GM21423 (cell line): ENCODE results near the gene DTNB.

Source experiments
- ATAC-seq: cut with Tn5 transposase; IDR thresholded peaks from one replicate; pipeline ENCODE4 v1.9.1; 2021; ENCODE audit warnings: mild to moderate bottlenecking, moderate library complexity; ENCODE audit not compliant: unreplicated experiment

The DTNB gene

GRCh38 chr2:25375371-25375988 is 297.9 kb downstream of the DTNB start:
- ATAC-seq = no peak

GRCh38 chr2:25374827-25375226 is 298.6 kb downstream of the DTNB start:
- no peak for ATAC-seq

GRCh38 chr2:25374411-25374810 is 299.0 kb downstream of the DTNB start:
- no peak for ATAC-seq

GRCh38 chr2:25373269-25373981 is 300.0 kb downstream of the DTNB start:
- no peak for ATAC-seq

GRCh38 chr2:25372405-25373268 is 300.7 kb downstream of the DTNB start:
- ATAC-seq = no peak

GRCh38 chr2:25371253-25372241 is 301.8 kb downstream of the DTNB start:
- no peak for ATAC-seq

- no peak for ATAC-seq
Observed at GRCh38 chr2:25369876-25370275, 303.5 kb downstream of the DTNB start.

- no peak for ATAC-seq
Observed at GRCh38 chr2:25369439-25369838, 303.9 kb downstream of the DTNB start.

GRCh38 chr2:25368660-25369059 is 304.7 kb downstream of the DTNB start:
- ATAC-seq = no peak

GRCh38 chr2:25367296-25367695 is 306.1 kb downstream of the DTNB start:
- no peak for ATAC-seq

GRCh38 chr2:25366629-25367028 is 306.7 kb downstream of the DTNB start:
- no peak for ATAC-seq

- ATAC-seq = no peak
Observed at GRCh38 chr2:25365241-25365640, 308.1 kb downstream of the DTNB start.

- ATAC-seq = no peak
Observed at GRCh38 chr2:25363733-25364132, 309.6 kb downstream of the DTNB start.

GRCh38 chr2:25362434-25363145 is 310.8 kb downstream of the DTNB start:
- peak; percentile 77 for ATAC-seq

- peak; percentile 75 for ATAC-seq
Observed at GRCh38 chr2:25362049-25362433, 311.3 kb downstream of the DTNB start.

GRCh38 chr2:25361261-25362048 is 311.9 kb downstream of the DTNB start:
- no peak for ATAC-seq

- ATAC-seq = no peak
Observed at GRCh38 chr2:25358836-25359235, 314.5 kb downstream of the DTNB start.

- ATAC-seq = no peak
Observed at GRCh38 chr2:25358249-25358815, 315.0 kb downstream of the DTNB start.

GRCh38 chr2:25356088-25356487 is 317.3 kb downstream of the DTNB start:
- no peak for ATAC-seq
